HG03175 (cell line): Measurements from ENCODE around the gene NTSR2.

Experiments
- ATAC-seq: cut with Tn5 transposase; IDR thresholded peaks from one replicate; pipeline ENCODE4 v1.9.1; 2021; ENCODE audit warnings: mild to moderate bottlenecking, moderate library complexity; ENCODE audit not compliant: unreplicated experiment

Gene NTSR2

DNA sequence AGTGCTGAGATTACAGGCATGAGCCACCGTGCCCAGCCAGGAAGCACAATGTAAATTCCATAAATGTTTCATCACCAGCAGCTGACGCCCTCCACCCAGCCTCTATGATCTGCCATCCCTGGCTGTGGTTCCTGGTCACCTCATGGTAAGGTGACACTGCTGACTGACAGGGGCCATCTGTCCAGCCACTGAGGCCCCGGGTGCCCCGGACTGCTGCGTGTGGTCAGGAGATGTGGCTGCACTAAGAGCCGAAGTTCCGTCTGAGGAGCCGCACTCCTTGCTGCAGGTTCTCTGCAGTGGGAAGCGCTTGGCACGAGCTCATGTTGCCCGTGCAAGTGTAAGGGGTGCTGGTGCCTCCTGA lies 10.9 kb downstream of the NTSR2 start:
- ATAC-seq, result no peak

DNA sequence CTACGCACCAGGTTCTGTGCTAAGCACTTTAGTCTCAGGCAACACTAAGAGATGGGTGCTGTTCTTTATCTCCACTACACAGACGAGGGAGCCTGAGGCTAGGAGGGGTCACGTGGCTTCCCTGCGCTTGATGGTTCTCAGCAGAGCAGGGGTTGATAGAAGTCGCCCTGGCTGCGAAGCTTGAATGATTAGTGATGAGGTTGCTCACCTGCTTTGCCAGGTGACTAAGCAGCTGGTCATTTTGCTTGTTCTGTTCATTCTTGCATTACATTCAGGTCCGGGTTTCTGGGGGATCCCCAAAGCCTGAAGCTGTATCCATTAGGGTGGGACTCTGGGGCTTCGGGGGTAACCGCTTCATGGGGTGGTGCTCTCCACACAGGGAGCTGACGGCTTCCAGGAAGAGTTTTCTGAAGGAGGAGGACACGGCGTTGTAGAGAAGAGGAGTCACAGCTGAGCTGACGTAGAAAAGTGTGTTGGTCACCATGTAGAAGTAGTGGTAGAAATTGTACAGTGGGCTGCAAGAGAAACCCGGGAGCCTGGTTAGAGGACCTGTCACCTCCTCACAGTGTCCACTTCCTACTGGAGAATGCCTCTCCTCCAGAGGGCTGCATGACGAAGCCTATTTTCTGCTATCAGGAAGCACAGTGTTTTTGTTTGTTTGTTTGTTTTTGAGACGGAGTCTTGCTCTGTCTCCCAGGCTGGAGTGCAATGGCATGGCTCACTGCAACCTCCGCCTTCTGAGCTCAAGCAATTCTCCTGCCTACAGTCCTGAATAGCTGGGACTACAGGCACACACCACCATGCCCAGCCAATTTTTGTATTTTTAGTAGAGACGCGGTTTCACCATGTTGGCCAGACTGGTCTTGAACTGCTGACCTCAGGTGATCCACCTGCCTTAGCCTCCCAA lies 11.5 kb downstream of the NTSR2 start:
- no peak for ATAC-seq

DNA sequence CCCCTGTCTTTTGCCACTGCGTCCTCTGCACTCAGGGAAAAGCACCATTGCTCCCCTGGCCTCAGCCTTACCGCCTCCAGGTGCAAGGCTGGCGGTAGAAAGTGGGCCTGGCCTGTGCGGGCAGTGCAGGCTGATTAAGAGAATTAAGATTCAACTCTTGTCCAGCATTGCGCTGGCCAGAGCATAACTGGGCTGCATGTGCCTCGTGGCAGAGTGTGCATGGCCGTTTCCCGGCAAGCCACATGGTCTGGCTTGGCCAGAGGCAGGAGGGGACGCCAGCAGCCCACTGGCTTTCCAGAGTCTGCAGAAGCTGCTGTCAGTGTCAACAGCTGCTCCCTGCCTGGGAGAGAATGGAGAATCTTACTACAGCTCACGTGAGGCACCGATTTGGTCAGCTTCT lies 12.3 kb downstream of the NTSR2 start:
- no peak for ATAC-seq

DNA sequence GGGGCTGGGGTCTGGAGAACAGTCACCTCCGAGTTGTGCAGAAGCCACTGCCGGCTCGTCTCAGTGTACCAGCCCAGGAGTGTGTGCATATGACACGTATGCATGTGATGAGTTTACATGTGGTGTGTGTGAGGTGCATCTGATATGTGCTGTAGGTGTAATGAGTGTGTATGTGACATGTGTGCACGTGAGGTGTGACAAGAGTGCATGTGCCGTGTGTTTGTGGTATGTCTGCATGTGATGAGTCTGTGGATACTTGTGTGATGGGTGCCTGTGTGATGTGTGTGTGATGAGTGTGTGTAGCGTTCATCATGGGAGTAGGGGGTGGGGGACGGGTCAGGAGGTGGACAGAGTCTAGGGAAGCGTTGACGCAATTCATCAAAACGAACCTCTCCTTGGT lies 12.8 kb downstream of the NTSR2 start:
- ATAC-seq, result no peak

DNA sequence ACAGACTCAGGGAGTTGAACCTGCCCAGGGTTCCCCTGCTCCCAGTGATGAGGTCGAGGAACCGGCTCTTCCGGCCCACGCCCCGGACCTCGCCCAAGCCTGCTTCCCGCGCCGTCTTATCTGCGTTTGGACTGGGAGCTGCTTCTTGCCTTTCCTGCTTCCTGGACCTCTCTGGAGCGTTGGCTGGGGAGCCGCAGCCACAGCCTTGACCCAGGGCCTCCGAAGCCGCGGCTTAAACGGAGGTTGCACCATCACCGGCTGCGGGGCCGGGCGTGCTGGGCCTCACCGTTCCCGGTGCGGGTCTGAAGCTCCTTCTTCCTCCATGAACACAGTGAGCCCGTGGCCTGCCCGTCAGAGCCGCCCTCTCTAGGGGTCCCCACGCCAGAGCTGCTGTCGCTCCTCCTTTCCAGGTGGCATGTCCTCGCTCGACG lies 13.3 kb downstream of the NTSR2 start:
- ATAC-seq, result no peak

DNA sequence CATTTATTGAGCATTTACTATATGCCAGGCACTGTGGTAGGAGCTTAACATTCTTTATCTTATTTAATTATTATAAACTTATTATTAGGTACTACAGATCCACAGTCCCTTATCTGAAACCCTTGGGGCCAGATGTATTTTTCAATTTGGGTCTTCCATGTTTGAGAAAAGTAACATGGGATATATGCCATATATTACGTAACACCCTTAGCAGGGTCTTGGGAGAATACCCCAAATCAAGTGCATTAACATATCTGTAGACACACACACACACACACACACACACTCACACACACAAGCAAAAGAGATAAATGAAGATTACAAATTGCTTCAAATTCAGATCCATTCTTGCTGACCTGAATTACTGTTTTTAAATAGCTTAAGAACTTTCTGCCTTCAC lies 13.7 kb downstream of the NTSR2 start:
- ATAC-seq, result no peak

DNA sequence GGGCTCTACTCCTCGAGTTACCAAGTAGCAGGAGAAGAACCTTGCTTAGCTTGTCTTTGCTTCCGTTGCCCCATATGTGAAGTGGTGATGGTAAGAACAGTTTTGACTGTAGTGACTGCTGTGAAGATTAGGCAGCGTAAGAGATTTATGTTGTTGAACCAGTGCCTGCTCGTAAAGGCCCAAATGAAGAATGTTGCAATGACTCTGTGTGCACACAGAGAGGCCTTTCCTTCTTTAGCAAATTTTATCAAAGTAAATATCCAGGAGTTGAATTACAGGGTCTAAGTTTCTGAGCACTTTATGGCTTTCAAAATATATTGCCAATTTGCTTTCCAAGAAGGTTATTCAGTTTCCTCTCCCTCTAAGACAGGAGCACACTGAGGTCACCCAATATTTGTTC lies 14.5 kb downstream of the NTSR2 start:
- no peak for ATAC-seq

DNA sequence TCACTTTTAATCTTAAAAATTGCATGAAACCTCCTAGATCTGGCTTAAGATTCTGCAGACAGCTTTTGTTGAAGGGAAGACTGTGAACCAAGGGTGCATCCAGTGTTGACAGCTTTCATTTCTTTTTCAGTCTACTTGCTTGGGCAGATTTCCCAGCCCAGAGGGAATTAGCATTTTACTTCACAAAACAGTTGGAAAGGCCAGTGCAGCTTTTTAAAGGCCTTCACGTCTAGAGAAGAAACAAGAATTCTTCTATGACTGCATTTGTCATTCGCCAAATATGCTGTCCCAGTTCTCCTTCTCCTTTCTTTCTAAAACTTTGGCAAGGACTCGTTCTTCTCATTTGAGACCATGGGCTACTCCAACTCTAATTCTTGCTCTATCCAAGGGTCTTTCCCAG lies 17.4 kb downstream of the NTSR2 start:
- no peak for ATAC-seq

DNA sequence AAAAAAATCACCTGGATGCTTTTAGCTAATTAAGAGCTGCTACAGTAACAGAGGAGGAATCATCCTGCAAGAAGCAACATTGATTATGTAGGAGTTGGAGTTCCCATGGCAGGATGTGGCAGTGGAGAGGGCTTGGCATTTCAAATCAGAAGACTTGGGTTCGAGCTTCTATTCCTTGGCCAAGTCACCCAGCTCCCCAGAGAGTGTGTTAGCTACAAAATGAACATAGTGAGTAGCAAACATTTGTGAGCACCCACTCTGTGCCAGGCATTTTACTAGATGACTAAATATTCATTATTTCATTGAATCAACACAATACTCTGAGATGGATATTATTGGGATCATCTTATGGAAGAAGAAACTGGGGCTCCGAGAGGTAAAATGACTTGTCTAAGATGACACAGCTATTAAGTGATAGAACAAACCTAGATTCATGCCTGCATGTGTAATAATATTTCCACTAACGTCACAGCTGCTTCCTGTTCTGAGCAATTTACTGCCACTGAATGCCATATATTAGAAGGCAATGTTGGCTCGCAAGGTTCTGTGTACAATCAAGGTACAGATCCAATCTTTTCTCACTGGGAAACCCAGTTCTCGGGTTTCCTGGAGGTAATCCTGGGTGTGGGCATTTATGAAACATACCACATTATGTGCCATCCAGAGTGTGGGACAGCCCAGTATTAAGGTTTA lies 18.0 kb downstream of the NTSR2 start:
- no peak for ATAC-seq

DNA sequence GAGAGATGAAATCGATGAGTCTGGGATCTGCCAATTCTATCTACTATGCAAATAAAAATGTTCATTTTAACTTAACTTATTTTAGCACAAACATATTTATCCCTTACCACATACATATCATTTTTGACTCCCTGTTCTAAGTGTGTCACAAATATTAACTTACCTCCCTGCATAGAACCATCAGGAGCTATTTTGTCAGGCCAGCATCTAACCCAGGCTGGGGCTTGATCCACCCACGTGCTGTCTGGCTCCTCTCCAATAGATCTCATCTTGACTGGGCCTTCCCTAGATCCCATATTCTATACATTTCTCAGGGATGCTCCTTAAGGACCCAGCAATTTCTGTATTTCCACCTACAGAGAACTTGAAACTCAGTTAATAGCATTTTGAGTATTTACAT lies 20.9 kb downstream of the NTSR2 start:
- no peak for ATAC-seq

DNA sequence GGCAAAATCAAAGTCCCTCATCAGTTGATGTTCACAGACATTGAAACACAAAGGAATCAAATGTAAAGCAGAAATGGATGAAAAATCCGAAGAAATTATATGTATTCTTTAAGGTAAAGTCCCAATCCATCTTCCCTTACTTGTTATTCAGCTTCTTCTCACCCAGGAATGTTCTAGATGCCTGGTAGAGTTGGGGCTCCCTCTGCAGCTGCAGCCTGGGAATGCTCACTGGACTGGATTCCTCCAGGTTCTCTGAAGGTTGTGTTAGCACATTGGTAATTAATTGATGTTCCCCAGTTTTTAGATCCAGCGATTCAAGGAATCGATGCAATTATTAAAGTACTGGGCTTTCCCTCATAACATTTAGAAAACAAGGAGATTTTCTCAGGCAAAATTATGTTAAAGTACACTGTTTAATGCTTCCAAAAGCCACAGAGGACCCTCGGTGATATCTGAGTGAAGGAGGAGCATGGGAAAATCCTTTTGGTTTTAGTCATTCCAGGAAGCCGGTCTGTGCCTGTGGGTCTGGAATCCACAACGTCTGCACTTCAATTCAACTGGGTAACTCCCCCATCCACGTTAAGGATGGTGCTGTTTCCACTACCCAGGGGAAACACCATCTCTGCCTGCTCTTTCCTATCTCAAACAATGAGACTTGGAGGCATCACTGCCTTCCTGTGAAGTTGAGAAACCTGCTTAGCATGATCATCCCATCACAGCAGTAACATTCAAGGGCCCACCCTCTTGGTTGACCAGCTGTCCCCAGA lies 22.0 kb downstream of the NTSR2 start:
- no peak for ATAC-seq

DNA sequence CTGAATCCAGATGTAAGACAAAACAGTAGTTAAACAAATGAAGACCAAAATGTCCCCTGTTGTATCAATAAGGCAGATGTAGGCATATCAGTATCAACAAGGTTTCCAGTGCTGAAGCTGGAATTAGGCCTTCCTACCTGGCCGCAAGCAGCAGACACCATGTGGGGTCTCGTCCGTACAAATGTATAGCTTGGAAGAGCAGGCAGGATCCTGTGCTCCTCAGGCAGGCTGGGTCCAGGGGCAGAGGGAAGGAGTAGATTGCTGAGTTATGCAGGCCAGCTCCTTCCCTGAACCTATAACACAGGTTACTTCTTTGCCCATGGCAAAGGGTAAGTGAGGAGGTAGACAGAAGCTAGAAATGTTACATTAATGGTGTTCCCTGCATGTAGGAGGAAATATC lies 23.5 kb downstream of the NTSR2 start:
- no peak for ATAC-seq

DNA sequence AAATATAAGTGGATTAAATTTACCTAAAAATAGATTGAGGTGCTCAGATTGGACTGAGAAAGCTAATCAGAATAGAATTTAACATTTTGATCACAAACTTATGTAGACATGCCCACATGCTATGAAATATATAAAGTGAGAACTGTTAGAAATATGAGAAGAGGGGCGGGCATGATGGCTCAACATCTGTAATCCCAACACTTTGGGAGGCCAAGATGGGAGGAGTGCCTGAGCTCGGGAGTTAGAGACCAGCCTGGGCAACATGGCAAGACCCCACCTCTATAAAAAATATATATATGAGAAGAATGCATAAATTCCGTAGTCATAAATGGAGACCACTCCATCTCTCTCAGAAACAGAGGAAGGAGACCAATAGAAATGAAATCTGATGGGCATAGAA lies 25.7 kb downstream of the NTSR2 start:
- no peak for ATAC-seq

DNA sequence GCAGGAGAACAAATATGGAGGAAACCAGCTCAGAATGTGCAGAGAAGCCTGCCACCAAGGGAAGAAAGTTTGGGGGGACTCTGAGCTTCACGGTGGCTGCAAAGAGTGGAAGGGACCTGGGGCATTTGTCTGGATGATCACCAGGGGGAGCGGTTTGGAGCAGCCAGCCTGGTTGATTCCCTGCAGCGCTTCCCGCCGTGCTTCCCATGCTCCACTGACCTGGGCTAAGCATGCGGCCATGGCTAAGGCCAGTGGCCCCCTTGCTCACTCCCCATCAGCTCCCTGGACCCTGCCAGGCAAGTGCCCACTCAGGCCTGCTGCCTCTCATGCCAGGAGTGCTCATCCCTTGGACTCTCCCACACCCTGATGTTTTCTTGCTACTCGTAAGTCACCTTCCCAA lies 27.0 kb downstream of the NTSR2 start:
- no peak for ATAC-seq

DNA sequence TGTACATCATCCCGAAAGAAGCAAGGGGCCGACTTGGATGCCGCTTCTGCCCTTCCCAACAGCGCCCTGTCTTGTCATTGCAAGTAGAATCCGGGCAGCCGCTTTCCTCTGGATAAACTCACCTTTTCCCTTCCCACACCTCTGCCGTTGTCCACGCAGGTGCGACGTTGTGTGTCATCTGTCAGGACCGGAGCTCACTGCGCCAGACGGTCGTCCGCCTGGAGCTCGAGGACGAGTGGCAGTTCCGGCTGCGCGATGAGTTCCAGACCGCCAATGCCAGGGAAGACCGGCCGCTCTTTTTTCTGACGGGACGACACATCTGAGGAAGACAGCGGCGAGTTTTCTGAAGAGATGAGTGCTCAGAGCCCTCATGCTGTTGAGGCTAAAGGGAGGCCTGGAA lies 29.9 kb downstream of the NTSR2 start:
- no peak for ATAC-seq

DNA sequence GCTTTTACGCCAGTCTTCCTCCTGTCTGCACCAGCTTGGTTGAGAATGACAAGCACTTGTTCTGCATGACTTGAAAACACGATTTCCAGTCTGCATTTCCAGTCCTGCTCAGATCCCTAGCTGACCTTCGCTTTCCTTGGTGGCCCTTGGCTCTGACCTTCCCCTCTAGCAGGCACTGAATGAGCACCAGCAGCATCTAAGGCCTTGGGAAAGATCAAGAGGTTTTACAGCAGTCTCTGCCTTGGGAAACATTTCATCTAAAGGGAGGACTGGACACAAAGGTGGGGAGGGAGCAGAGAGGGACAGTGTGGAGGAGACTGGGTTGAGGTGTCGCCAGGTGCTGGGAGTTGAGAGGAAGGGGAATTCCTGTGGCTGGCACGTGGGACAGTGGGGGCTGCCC lies 30.5 kb downstream of the NTSR2 start:
- no peak for ATAC-seq

DNA sequence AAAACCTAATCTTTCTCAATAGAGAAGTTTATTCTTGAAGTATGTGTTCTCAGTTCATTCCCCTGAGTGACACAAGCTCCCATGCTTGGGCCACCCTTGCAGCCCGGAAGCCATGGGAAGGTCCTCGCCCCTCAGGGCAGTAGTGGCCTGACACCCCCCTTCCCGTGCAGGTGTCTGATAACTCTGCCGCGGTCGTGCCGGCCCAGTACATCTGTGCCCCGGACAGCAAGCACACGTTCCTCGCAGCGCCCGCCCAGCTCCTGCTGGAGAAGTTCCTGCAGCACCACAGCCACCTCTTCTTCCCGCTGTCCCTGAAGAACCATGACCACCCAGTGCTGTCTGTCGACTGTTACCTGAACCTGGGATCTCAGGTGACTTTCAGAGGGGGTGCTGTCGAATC lies 32.4 kb downstream of the NTSR2 start:
- no peak for ATAC-seq

DNA sequence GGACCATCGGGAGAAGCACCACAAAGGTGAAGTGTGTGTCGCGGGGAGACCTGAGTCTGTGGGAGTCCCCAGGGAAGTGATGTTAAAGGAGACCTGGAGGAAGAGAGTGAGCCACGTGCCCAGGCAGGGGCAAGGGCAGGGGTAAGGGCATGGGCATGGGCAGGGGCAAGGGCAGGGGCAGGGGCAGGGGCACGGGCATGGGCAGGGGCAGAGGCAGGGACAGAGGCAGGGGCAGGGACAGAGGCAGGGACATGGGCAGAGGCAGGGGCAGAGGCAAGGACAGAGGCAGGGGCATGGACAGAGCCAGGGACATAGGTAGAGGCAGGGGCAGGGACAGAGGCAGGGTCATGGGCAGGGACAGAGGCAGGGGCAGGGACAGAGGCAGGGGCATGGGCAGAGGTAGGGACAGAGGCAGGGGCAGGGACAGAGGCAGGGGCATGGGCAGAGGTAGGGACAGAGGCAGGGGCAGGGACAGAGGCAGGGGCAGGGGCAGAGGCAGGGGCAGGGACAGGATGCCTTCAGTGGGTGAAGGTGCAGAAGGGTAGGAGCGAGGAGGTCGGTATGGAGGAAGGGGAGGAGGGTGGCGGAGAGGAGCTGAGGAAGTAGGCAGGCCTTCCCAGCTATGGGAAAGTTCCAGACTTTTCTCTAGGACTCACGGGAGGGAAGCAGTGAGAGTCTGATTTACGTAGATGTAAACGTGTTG lies 33.3 kb downstream of the NTSR2 start:
- no peak for ATAC-seq

DNA sequence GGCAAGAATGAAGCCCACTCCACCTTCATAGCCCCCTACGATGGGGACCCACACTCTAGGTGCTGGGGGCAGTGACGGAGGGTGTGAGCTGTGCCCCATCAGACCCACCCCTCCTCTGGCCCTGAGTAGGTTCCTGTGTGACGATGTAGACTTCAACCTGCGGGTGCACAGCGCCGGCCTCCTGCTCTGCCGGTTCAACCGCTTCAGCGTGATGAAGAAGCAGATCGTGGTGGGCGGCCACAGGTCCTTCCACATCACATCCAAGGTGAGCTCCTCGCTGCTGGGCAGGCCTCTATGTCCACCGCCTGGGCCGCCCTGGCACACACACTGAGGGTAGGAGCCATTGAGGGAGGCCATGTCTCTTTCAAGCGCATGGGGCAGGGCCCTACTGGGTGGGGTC lies 34.9 kb downstream of the NTSR2 start:
- ATAC-seq, result no peak

DNA sequence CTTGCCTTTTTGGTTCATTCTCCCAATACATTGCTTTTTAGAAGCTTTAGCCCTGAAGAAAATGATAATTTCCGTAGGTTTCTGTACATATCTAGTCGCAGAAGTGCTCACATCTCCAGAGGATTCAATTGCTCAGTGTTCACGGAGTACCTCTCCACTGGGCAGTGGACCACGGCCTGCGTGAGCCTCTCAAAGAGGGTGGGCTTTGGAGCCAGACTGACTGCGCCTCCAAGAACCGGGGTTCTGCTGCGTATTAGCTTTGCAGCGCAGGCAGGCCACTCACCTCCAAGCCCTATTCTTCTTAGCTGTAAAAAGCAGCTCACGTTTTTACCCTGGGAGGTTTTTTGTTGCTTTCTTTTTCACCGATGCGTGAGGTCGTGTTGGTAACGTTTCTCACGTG lies 35.4 kb downstream of the NTSR2 start:
- no peak for ATAC-seq

DNA sequence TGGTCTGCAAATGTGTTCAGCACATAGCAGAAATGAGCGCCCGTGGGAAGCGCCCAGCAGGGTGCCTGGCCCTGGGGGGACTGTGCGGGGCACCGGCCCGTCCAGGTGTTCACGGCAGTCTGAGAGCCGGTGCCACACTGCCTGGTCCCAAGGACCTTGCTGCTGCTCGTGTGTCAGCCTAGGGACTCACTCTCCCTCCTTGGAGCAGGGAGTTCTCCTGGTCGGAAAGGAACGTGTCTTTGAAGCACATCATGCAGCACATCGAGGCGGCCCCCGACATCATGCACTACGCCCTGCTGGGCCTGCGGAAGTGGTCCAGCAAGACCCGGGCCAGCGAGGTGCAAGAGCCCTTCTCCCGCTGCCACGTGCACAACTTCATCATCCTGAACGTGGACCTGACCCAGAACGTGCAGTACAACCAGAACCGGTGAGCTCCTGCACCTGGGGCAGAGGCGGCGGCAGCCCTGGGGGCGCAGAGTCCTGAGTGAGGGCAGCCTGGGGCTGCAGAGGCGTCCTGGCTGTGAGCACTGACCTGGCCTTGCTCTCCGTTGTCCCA lies 36.0 kb downstream of the NTSR2 start:
- ATAC-seq, result no peak
